HG03457 (cell line): ENCODE measurements around the gene FBLN7.

Experiments
- ATAC-seq: cut with Tn5 transposase; IDR thresholded peaks from one replicate; pipeline ENCODE4 v1.9.1; 2021; ENCODE audit warnings: moderate number of reproducible peaks; ENCODE audit not compliant: unreplicated experiment

FBLN7 gene

DNA sequence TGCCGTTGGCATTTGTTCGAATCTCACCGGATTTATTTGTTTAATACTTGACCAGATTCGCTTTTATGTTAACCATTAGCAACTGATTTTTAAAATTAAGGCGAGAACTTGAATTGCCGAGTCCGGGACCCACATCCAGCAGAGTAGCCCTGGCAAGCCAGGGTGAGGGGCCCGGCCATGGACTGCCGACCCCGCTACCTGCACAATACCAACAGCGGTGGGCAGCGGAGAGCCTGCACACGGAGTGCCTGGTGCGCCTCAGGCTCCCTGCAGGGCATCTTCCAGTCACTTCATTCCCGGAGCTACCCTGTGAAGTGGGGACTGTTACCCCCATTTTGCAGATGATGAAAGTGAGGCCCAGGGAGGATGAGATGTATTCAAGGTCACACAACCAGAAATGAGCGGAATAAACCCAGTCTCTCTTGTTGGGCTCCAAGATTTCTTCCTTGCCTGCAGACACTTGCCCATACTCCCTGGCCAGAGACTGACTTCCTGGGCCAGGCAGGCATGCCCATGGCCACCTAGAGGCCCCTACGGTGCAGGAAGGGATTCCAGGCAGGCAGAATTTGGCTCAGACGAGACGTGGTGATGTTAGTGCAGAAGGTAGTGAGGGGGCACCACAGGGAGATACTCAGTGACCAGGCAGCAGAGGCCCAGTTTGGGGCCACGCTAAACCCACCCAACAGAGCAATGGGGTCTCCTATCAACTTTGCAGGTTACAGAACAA, 2.9 kb downstream of the FBLN7 start:
- ATAC-seq = no peak

DNA sequence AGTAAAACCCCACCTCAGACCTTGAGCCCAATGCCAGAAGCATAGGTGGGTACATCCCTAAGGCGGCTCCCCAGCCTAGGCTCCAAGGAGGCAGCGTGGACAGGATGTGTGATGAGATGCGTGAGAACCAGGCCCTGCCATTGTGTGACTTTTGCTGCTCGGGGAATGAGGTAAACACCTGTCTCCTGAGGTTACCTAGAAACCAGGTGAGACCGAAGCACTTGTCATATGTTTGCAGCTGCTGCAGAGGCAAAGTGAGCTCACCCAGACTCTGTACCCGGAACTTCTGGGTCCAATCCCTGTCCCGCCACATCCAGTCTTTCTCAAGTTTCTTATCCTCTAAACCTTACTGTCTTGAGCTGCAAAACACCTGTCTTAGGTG, 3.4 kb downstream of the FBLN7 start:
- no peak for ATAC-seq

DNA sequence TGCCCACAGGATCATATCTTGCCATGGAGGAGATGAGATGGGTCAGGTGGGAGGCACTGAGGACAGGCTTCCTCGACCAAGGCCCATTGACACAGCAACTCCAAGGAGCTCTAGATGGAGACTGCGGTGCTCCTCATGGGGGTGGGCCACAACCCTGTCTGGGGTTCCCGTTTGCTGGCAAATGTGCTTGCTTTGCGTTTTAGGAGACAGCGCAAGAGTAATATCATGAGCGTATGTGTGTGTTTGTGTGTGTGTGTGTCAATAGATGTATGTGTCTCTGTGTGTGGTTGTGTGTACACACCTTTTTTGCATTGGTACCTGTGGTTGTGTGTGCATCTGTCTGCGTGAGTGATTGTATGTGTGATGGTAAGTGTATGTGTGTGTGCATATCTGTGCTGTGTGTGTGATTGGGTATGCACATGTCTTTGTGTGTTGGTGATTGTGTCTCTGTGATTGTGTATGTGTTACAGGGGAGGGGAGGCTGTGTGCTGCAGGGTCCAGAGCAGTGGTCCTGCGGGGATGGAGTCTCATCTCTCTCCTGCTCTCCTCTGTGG, 4.4 kb downstream of the FBLN7 start:
- ATAC-seq = no peak

DNA sequence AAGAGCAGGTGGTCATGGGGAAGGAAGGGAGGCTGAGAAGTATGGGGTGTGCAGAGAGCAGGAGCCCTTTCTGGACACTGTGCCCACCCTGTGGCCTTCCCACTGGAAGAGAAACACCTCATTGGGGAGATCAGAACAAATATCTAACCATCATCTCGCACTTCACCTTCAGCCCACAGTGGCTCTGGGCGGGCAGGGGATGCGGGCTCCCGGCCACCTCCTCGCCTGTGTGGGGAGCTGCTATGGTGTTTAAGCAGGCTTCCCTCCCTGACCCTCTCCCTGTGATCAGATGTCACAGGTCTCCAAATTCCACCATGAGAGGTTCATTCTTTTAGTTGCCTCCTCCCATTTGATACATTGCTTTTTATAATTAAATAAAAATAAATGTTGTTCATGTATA, 5.0 kb downstream of the FBLN7 start:
- ATAC-seq = no peak

DNA sequence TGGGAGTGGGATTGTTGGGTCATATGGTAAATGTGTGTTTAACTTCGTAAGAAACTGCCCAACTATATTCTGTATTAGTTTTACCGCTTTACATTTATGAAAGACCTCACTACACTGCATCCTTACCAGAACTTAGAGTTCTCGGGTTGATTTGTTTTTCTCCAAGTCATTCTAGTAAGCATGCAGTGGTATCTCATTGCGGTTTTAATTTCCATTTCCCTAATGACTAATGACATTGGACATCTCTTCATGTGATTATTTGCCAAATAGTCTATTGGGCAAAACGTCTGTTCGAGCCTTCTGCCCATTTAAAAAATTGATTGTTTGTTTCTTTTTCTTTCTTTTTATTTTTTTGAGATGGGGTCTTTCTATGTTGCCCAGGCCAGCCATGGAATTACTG, 6.8 kb downstream of the FBLN7 start:
- ATAC-seq = no peak

DNA sequence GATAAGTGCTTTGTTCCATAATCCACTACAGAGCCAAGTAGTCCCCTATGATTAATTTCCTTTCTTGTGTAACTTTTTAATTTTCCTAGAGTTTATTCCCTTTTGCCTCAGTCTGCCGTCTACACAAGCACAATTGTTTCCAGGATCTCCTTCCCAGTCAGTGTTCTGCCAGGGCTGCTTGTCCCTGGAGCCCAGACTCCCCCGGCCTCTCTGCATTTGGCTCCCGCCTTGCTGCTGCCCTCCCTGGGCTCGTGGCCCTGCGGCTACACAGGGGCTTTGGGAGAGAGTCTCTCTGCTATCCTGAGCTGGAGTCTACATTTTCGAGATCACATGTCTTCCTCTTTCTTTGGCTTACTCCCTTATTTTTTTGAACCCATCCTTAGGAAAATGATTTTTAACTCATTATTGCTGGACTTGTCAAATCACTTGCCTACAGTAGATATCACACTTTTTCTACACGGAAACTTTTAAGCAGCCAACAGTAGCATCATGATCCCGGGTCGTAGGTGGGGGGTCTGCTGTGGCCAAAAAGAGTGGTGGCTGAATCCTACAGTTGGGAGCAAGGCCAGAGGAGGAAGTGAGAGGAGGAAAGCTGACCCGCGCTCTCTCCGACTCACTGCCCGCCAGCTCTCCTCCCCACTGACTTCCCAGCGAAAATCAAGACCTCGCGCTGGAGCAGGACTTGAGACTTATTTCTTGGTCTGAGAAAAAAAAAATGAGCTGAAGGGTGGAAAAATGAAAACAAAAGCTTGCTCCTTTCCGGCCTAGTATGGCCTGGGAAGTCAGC, 9.4 kb downstream of the FBLN7 start:
- ATAC-seq = no peak

DNA sequence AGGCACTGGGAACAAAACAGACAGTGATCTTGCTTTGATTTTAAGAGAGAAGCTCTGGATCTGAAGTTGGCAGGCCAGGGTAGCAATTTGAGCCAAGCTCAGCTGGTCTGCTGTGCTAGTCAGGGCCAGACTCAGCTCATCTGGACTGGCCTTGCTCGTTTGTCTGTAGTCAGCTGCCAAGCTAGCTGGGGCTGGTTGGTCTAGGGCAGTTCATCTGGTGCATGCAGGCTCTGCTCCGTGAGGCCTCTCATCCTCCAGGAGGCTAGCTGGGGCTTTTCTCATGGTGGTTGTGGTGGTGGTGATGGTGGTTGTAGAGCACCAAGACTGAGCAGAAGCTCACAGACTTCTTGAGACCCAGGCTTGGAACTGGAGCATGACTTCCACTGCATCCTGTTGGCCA, 10.3 kb downstream of the FBLN7 start:
- ATAC-seq = no peak

DNA sequence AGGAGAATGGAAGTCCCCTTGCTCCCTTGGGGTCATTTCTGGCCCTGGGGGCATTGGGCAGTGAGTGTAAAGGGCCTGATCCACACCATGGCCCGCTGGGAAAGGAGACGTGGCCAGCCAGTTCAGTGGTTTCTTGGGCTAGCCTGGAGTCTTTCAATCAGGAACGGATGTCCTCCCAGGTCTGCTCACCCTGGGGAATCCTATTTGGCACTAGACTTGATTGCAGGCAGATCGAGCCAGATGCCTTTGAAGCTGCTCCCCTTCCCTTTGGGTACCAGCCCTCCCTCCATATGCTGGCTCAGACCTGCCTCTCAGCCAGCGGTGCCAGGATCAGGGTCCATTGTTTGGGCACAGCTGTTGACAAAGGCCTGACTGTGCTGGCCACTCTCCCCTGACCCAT, 11.0 kb downstream of the FBLN7 start:
- ATAC-seq = no peak

DNA sequence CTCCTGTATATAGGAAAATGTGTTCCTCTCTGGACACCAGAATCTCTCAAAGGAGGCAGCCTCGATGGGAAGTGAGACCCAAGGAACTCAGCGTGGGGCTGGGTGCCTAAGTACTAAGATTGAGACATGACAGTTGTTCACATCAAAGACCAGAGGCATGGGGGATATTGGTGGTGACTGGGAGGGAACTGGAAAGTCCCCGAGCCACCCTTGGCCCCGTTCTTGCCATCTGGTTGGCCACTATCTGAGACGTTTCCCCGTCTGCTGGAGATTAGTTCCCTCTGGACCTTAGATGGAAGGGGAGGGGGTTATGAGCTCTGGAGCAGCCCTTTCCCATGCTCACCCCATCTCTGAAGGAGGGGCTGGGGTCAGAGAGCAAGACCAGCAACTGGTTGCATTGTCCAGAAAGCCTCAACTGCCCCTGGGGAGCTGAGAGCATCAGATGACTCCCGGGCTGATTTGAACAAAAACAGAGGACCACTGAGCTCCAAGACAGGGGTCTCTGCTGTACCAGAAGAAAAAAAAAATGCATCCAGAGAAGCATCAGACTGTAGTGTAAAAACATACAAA, 11.8 kb downstream of the FBLN7 start:
- ATAC-seq = no peak

DNA sequence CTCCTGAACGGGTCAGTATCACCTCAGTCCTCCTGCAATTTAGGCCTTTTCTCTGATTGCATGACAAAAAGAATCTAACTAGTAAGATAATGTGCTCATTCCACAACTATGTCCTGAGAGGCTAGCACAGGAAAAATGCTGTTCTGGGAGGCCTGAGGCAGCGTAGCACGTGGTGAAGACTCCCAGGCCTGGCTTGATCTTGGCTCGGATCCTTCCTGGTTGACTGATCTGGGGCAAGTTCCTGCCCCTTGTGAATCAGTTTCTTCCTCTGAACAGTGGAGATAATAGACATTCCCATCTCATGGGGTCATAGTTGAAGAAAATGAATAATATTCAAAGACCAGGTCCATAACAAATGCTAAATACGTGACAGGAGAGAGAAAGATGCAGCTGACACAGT, 12.3 kb downstream of the FBLN7 start:
- ATAC-seq = no peak

DNA sequence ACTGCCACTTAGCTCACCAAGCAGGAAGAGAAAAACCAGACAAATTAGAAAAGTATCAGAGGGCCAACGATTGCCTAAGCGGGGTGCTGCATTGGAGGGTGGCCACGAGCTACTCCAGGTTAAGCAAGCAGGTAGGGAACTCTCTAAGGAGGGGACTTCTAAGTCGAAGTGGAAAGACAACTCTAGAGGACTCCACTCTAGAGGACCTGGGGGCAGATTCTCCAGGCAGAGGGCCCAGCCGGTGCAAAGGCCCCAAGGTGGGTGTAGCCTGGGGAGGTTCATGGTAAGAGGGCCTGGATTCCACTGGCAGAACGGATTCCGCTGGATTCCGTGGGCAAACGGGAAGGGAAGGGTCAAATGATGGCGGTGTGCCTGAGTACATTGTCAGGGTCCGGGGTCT, 12.7 kb downstream of the FBLN7 start:
- no peak for ATAC-seq

DNA sequence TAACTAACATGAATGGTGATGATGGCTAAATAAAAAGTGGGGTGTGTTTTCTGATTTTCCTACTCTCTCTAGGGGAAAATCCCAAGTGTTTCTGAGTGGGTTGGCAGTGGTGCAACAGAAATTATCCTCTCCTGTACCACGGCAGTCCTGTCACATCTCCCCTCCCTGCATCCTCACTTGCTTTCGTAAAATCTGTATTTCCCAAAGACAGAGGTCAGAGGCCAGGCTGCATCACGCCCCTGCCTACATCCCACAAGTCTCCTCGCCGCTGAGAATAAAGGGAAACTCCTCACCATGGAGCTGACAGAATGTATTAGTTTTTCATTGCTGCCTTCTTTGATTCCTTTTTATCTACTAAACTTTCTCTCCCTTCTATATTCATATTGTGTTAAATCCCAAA, 13.1 kb downstream of the FBLN7 start:
- ATAC-seq = no peak

DNA sequence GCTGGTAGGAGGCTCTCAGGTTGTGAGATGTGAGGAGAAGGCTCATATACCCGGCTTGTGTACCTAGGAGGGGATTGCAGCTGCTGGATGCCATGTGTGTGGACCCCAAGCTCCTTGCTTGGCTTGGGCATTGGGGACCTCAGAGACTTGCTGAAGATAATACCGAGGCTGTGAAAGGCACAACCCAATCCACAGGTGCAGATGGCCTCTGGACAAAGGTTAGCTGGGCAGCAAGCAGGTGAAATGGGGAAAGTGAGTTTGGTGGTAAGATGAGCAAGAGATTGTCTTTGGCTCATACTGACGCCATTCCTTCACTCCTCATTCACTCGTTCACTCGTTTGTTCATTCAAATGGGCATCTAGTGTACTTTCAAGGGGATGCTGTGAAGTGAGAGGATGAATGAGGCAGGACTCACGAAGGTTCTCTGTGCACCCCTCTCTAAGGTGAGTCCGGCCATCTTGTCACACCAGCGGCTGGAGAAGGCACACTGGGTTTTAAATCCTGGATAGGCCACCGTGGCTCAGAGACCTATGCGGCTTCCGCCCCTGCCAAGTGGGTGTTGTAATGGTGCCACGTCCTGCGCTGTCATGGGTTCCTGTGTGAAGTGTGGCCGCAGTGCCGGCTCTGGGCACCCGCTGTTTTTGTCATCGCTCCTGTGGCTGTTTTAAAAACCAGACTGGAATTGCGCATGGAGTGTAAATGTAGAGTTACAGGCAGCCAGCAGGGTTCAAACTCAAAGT, 13.7 kb downstream of the FBLN7 start:
- ATAC-seq = no peak

DNA sequence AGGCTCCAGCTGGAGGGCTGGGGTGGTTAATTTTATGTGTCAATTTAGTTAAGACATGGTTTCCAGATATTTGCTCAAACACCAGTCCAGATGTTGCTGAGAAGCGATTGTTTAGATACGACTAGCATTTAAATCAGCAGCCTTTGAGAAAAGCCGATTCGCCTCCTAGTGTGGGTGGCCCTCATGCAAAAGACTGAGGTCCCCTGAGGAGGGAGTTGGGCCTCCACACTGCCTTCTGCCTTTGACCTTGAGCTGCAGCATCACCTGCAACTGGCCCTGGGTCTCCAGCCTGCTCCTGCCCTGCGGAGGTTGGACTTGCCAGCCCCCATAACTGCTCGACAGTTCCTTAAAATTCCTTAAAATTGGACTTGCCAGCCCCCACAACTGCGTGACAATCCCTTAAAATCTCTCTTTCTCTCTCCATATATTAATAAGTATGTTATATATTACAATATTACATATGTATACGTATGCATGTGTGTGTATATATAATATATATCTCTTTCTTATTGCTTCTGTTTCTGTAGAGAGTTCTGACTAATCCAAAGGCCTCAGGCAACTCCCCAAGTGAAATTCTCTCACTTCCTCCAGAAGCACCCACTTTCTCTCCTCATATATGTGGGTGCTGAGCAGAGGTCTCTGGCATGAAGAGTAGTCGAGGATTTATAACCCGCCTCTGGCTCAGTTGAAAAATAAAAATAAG, 14.4 kb downstream of the FBLN7 start:
- no peak for ATAC-seq

DNA sequence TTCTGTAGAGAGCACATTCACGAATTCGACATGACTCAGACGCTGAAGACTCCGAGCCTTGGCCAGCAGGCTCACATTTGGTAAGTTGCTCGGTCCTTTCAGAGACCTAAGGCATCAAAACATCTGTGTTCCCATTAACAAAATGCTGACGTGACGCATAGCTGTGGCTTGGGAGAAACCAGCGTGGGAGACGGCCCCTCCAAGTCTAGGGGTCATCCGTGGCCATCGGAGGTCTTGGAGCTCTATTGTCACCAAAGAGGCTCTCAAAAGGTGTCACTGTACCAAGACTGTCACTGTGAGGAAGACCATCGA, 14.9 kb downstream of the FBLN7 start:
- no peak for ATAC-seq

DNA sequence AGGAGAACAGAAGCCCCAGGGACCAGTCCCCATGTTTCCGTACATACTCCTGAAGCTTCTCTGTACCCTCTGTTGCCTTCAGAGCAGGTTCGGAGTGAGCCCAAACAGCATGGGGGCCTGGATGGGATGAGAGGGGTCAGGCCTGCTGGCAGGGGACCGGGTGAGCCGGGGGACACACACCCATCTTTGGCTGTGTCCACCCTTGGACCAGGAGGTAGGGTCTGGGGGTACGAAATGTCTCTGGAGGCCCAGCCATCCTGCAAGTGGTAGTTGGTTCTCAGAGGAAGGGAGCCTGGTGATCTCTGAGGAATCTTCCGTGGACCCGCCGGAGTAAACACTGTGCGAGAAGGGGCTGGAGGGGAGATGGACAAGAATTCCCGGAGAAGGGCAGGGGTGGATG, 15.3 kb downstream of the FBLN7 start:
- ATAC-seq = no peak

DNA sequence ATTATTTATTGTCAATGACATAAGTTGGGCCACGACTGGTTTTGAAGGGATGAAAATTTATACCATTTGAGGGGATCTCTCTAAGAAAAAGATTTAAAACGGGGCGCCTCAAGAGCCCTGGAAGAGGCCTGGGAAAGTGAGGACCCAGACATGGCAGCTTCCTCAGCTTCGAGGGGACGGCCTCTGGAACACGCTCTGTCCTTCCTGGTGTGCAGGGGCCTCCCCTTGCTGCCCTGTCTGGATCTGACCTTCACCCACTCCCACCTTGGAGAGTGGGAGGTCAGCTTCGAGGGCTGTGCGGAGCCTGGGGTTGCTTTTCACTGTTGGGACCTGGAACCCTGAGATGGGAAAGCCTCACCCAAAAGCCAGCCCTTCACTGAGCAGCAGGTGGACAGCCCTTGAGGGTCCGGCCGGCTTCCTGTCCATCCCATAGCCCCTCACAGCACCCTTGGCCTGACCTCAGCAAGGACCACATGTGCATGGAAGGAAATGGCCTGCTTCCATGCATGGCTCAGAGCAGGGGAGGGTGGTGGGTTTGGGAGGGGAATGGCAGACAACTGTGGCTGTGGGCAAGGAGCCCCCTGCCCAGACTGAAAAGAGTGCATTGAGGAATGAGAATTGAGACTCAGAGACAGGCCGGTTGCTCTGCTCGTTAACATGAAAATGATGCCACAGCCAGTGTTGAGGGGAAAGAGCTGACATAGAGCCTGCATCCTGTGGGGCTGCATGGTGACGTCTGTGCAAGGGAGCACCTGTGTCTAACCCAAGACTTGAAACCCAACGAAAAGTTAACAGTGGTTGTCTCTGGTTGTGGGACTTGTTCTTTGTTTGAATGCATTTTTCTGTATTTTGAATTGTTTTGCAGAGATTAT, 16.3 kb downstream of the FBLN7 start:
- no peak for ATAC-seq

DNA sequence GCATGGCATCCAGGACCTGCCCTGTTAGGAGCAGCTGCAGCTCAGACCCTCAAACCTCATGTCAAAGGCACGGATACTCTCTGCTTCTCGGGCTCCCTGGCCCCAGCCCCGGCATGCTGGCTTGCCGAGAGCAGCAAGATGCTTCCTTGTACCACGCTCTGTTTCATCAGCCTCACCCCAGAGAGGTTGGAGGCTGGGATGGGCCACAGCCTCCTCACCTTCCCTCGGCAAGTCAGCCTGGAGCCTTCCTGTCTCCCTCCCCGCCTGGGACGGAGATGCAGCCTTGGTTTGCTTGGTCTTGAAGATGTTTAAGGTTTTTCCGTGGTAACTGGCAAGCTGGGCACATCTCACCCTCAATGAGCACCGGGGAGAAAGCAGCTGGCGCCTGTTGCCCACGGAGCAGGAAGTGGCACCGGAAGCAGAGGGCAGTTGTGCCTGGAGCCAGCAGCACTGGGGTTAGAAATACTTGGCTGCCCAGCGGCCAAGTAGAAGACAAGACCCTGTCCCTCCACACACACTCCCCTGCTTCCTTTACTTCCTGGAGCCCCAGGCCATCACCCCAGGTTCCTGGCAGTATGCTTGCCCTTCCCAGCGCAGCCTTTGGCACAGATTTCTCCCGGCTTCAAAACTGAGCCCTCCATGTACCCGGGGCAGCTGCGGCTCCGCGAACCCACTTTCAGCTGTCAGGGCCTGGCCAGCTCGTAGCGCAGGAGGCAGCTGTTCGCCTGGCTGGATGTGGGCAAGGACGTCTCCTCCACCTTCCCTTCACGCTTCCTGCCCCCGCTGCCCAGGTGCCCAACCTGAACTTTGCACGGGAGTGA, 17.4 kb downstream of the FBLN7 start:
- ATAC-seq = no peak
